HEK293 (cell line): Measurements from ENCODE around the gene ZSCAN22.
A peak's percentile ranks its signal among the peaks of the same experiment; 100 is the strongest.

ENCODE experiments used
- GLI2 ChIP-seq: fragments of 450-650 bp; formaldehyde crosslinking; IDR thresholded peaks from 2 replicates; pipeline ENCODE4; 2017; ENCODE audit warnings: missing biosample characterization, missing genetic modification characterization, low read depth, borderline replicate concordance
- MZF1 ChIP-seq: fragments of 450-650 bp; formaldehyde crosslinking; IDR thresholded peaks from 2 replicates; pipeline ENCODE4 v1.5.1; 2017; ENCODE audit warnings: missing biosample characterization, missing genetic modification characterization, borderline replicate concordance
- TCF7L2 ChIP-seq: IDR thresholded peaks from 2 replicates; pipeline ENCODE4 v1.6.1; 2011; ENCODE audit warnings: low read depth, mild to moderate bottlenecking, inconsistent platforms, low read length, moderate library complexity, borderline replicate concordance
- WT1 ChIP-seq: fragments of 450-650 bp; formaldehyde crosslinking; IDR thresholded peaks from 2 replicates; pipeline ENCODE4 v1.5.1; 2016; ENCODE audit warnings: missing biosample characterization, missing genetic modification characterization
- ZFP37 ChIP-seq: fragments of 450-650 bp; formaldehyde crosslinking; IDR thresholded peaks from 2 replicates; pipeline ENCODE4 v1.5.1; 2016; ENCODE audit warnings: missing biosample characterization, missing genetic modification characterization
- ZFP69B ChIP-seq: fragments of 450-650 bp; formaldehyde crosslinking; IDR thresholded peaks from 2 replicates; pipeline ENCODE4 v1.5.1; 2016; ENCODE audit warnings: missing biosample characterization, missing genetic modification characterization
- ZNF138 ChIP-seq: fragments of 450-650 bp; formaldehyde crosslinking; IDR thresholded peaks from 2 replicates; pipeline ENCODE4 v1.5.1; 2016; ENCODE audit warnings: missing biosample characterization, missing genetic modification characterization, borderline replicate concordance
- ZNF155 ChIP-seq: fragments of 450-650 bp; formaldehyde crosslinking; IDR thresholded peaks from 2 replicates; pipeline ENCODE4 v1.5.1; 2016; ENCODE audit warnings: missing biosample characterization, missing genetic modification characterization
- ZNF2 ChIP-seq: fragments of 450-650 bp; formaldehyde crosslinking; IDR thresholded peaks from 2 replicates; pipeline ENCODE4 v1.5.1; 2016; ENCODE audit warnings: missing biosample characterization, missing genetic modification characterization
- ZNF324 ChIP-seq: fragments of 450-650 bp; formaldehyde crosslinking; IDR thresholded peaks from 2 replicates; pipeline ENCODE4 v1.5.1; 2016; ENCODE audit warnings: missing biosample characterization, missing genetic modification characterization
- ZNF335 ChIP-seq: fragments of 450-650 bp; formaldehyde crosslinking; conservative IDR thresholded peaks from 2 replicates; pipeline ENCODE4 v1.5.1; 2016; ENCODE audit warnings: missing biosample characterization, missing genetic modification characterization
- ZNF555 ChIP-seq: fragments of 450-650 bp; formaldehyde crosslinking; conservative IDR thresholded peaks from 2 replicates; pipeline ENCODE4 v1.5.1; 2017; ENCODE audit warnings: missing biosample characterization, mild to moderate bottlenecking, missing genetic modification characterization, inconsistent platforms
- ZNF624 ChIP-seq: fragments of 450-650 bp; formaldehyde crosslinking; IDR thresholded peaks from 2 replicates; pipeline ENCODE4 v1.5.1; 2017; ENCODE audit warnings: missing biosample characterization, missing genetic modification characterization
- ZNF660 ChIP-seq: fragments of 450-650 bp; IDR thresholded peaks from 2 replicates; pipeline ENCODE4 v1.5.1; 2018; ENCODE audit warnings: missing biosample characterization, mild to moderate bottlenecking, missing genetic modification characterization
- ZNF670 ChIP-seq: fragments of 450-650 bp; formaldehyde crosslinking; IDR thresholded peaks from 2 replicates; pipeline ENCODE4 v1.5.1; 2016; ENCODE audit warnings: missing biosample characterization, missing genetic modification characterization, low read depth
- ZNF791 ChIP-seq: fragments of 450-650 bp; formaldehyde crosslinking; IDR thresholded peaks from 2 replicates; pipeline ENCODE4 v1.5.1; 2016; ENCODE audit warnings: missing biosample characterization, missing genetic modification characterization
- ZSCAN23 ChIP-seq: fragments of 450-650 bp; formaldehyde crosslinking; IDR thresholded peaks from 2 replicates; pipeline ENCODE4 v1.5.1; 2016; ENCODE audit warnings: missing biosample characterization, missing genetic modification characterization
- TF ChIP-seq, protein P1 (sequence below): fragments of 450-650 bp; formaldehyde crosslinking; IDR thresholded peaks from 2 replicates; pipeline ENCODE4; 2016; ENCODE audit warnings: missing biosample characterization, missing genetic modification characterization
- TF ChIP-seq, protein P2 (sequence below): fragments of 450-650 bp; formaldehyde crosslinking; IDR thresholded peaks from 2 replicates; pipeline ENCODE4 v1.5.1; 2016; ENCODE audit warnings: missing biosample characterization, missing genetic modification characterization
- TF ChIP-seq, protein P3 (sequence below): fragments of 450-650 bp; formaldehyde crosslinking; conservative IDR thresholded peaks from 2 replicates; pipeline ENCODE4 v1.5.1; 2016; ENCODE audit warnings: low read depth, missing biosample characterization, missing genetic modification characterization
- TF ChIP-seq, protein P4 (sequence below): fragments of 450-650 bp; formaldehyde crosslinking; IDR thresholded peaks from 2 replicates; pipeline ENCODE4 v1.5.1; 2016; ENCODE audit warnings: missing biosample characterization, missing genetic modification characterization
- TF ChIP-seq, protein P5 (sequence below): sonication (generic); formaldehyde crosslinking; IDR thresholded peaks from 2 replicates; pipeline ENCODE4 v1.8.1; 2022; ENCODE audit warnings: mild to moderate bottlenecking, moderate library complexity, missing genetic modification reagents
- TF ChIP-seq, protein P6 (sequence below): fragments of 450-650 bp; formaldehyde crosslinking; conservative IDR thresholded peaks from 2 replicates; pipeline ENCODE4 v1.5.1; 2016; ENCODE audit warnings: low read depth, missing biosample characterization, missing genetic modification characterization

The ZSCAN22 gene

DNA sequence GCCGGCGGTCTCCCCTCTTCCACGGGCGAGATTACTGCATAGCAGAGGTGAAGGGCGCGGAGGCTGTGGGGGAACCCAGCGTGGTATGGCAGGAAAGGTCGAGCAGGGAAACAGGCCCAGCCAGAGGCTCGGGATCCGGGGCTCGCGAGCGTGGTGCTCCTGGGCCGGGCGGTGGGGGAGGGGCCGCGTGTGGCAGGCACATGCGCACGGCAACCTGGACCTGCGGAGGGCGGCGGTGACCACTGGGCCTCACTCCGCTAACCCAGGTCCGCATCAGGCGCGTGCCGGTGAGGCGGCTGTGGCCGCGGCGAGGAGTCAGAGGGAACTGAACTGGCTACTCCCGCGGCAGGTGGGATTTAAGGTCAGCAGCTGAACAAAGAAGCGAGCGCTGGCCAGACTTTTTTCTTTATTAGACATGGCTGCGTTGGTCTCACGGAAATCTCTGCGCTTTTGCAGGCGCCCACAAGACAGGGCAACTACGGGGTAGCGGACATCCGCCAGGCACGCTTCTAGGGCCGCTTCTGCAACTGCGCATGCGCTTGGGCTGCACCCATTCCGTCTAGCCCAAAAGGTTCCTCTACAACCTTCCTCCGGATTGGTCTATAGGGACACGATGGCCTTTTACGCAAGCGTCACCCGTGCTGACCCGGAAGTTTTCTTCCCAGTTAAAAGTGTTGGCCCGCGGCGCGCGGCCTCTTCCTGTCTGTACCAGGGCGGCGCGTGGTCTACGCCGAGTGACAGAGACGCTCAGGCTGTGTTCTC lies 60.0 kb downstream of the ZSCAN22 start, which contains the start of gene RPS5 (continued):
- no peak for TF ChIP-seq ZNF624 (tag by site-specific recombination)
- no peak for TF ChIP-seq MZF1 (tag by site-specific recombination)
- no peak for TF ChIP-seq GLI2 (tag by site-specific recombination)
- no peak for TF ChIP-seq ZSCAN23 (tag by site-specific recombination)
- TF ChIP-seq ZNF138 (tag by site-specific recombination) = no peak
- TF ChIP-seq TCF7L2 = no peak
- TF ChIP-seq ZFP69B (tag by site-specific recombination) = no peak
- TF ChIP-seq, protein P1, sequence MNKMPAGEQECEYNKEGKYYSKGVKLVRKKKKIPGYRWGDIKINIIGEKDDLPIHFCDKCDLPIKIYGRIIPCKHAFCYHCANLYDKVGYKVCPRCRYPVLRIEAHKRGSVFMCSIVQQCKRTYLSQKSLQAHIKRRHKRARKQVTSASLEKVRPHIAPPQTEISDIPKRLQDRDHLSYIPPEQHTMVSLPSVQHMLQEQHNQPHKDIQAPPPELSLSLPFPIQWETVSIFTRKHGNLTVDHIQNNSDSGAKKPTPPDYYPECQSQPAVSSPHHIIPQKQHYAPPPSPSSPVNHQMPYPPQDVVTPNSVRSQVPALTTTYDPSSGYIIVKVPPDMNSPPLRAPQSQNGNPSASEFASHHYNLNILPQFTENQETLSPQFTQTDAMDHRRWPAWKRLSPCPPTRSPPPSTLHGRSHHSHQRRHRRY (tag by site-specific recombination) = no peak
- TF ChIP-seq ZNF324 (tag by site-specific recombination) = peak; percentile 30; the same call in 1 of the 2 replicates
- TF ChIP-seq ZNF791 (tag by site-specific recombination) = no peak
- no peak for TF ChIP-seq ZNF555 (tag by site-specific recombination)
- TF ChIP-seq, protein P2, sequence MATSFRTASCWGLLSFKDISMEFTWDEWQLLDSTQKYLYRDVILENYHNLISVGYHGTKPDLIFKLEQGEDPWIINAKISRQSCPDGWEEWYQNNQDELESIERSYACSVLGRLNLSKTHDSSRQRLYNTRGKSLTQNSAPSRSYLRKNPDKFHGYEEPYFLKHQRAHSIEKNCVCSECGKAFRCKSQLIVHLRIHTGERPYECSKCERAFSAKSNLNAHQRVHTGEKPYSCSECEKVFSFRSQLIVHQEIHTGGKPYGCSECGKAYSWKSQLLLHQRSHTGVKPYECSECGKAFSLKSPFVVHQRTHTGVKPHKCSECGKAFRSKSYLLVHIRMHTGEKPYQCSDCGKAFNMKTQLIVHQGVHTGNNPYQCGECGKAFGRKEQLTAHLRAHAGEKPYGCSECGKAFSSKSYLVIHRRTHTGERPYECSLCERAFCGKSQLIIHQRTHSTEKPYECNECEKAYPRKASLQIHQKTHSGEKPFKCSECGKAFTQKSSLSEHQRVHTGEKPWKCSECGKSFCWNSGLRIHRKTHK = no peak
- 0 out of 2 replicates have a peak, but pooled peaks have one; percentile 30 for TF ChIP-seq ZNF660
- TF ChIP-seq, protein P3, sequence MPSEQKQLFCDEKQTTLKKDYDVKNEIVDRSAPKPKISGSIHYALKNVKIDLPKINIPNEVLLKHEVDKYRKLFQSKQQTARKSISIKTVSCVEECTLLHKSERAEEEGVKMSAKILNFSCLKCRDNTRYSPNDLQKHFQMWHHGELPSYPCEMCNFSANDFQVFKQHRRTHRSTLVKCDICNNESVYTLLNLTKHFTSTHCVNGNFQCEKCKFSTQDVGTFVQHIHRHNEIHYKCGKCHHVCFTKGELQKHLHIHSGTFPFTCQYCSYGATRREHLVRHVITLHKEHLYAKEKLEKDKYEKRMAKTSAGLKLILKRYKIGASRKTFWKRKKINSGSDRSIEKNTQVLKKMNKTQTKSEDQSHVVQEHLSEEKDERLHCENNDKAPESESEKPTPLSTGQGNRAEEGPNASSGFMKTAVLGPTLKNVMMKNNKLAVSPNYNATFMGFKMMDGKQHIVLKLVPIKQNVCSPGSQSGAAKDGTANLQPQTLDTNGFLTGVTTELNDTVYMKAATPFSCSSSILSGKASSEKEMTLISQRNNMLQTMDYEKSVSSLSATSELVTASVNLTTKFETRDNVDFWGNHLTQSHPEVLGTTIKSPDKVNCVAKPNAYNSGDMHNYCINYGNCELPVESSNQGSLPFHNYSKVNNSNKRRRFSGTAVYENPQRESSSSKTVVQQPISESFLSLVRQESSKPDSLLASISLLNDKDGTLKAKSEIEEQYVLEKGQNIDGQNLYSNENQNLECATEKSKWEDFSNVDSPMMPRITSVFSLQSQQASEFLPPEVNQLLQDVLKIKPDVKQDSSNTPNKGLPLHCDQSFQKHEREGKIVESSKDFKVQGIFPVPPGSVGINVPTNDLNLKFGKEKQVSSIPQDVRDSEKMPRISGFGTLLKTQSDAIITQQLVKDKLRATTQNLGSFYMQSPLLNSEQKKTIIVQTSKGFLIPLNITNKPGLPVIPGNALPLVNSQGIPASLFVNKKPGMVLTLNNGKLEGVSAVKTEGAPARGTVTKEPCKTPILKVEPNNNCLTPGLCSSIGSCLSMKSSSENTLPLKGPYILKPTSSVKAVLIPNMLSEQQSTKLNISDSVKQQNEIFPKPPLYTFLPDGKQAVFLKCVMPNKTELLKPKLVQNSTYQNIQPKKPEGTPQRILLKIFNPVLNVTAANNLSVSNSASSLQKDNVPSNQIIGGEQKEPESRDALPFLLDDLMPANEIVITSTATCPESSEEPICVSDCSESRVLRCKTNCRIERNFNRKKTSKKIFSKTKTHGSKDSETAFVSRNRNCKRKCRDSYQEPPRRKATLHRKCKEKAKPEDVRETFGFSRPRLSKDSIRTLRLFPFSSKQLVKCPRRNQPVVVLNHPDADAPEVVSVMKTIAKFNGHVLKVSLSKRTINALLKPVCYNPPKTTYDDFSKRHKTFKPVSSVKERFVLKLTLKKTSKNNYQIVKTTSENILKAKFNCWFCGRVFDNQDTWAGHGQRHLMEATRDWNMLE = peak; percentile 95
- TF ChIP-seq, protein P4, sequence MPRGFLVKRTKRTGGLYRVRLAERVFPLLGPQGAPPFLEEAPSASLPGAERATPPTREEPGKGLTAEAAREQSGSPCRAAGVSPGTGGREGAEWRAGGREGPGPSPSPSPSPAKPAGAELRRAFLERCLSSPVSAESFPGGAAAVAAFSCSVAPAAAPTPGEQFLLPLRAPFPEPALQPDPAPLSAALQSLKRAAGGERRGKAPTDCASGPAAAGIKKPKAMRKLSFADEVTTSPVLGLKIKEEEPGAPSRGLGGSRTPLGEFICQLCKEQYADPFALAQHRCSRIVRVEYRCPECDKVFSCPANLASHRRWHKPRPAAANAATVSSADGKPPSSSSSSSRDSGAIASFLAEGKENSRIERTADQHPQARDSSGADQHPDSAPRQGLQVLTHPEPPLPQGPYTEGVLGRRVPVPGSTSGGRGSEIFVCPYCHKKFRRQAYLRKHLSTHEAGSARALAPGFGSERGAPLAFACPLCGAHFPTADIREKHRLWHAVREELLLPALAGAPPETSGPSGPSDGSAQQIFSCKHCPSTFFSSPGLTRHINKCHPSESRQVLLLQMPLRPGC = no peak; the same call in 1 of the 2 replicates
- no peak for TF ChIP-seq ZNF670 (tag by site-specific recombination)
- peak; percentile 85 for TF ChIP-seq ZFP37 (tag by site-specific recombination)
- TF ChIP-seq, protein P5, sequence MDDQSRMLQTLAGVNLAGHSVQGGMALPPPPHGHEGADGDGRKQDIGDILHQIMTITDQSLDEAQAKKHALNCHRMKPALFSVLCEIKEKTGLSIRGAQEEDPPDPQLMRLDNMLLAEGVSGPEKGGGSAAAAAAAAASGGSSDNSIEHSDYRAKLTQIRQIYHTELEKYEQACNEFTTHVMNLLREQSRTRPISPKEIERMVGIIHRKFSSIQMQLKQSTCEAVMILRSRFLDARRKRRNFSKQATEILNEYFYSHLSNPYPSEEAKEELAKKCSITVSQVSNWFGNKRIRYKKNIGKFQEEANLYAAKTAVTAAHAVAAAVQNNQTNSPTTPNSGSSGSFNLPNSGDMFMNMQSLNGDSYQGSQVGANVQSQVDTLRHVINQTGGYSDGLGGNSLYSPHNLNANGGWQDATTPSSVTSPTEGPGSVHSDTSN (CRISPR knock-in tag) = peak; percentile 30
- TF ChIP-seq, protein P6, sequence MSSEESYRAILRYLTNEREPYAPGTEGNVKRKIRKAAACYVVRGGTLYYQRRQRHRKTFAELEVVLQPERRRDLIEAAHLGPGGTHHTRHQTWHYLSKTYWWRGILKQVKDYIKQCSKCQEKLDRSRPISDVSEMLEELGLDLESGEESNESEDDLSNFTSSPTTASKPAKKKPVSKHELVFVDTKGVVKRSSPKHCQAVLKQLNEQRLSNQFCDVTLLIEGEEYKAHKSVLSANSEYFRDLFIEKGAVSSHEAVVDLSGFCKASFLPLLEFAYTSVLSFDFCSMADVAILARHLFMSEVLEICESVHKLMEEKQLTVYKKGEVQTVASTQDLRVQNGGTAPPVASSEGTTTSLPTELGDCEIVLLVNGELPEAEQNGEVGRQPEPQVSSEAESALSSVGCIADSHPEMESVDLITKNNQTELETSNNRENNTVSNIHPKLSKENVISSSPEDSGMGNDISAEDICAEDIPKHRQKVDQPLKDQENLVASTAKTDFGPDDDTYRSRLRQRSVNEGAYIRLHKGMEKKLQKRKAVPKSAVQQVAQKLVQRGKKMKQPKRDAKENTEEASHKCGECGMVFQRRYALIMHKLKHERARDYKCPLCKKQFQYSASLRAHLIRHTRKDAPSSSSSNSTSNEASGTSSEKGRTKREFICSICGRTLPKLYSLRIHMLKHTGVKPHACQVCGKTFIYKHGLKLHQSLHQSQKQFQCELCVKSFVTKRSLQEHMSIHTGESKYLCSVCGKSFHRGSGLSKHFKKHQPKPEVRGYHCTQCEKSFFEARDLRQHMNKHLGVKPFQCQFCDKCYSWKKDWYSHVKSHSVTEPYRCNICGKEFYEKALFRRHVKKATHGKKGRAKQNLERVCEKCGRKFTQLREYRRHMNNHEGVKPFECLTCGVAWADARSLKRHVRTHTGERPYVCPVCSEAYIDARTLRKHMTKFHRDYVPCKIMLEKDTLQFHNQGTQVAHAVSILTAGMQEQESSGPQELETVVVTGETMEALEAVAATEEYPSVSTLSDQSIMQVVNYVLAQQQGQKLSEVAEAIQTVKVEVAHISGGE (tag by site-specific recombination) = peak; percentile 88
- TF ChIP-seq ZNF2 (tag by site-specific recombination) = peak; percentile 71
- 0 out of 2 replicates have a peak, but pooled peaks have one; percentile 24 for TF ChIP-seq WT1 (tag by site-specific recombination)
- no peak for TF ChIP-seq ZNF155
- peak; percentile 99 for TF ChIP-seq ZNF335
